IMR-90 (cell line): ENCODE results near the gene IRF4.

ENCODE experiments used
- BHLHE40 ChIP-seq: fragments of 150-350 bp; IDR thresholded peaks from 2 replicates; pipeline ENCODE4 v1.6.1; 2016; ENCODE audit warnings: mild to moderate bottlenecking, low read depth, low read length
- CEBPB ChIP-seq: IDR thresholded peaks from 2 replicates; pipeline ENCODE4 v1.6.1; 2012; ENCODE audit warnings: low read depth, low read length, improper control_type of control experiment
- CTCF ChIP-seq: conservative IDR thresholded peaks from 2 replicates; pipeline ENCODE4 v1.5.1; 2012; ENCODE audit warnings: mild to moderate bottlenecking, low read depth, low read length, improper control_type of control experiment
- ELK1 ChIP-seq: fragments of 150-350 bp; IDR thresholded peaks from 2 replicates; pipeline ENCODE4 v1.6.1; 2016; ENCODE audit warnings: low read depth, mild to moderate bottlenecking, low read length, moderate library complexity, borderline replicate concordance
- FOS ChIP-seq: fragments of 150-350 bp; IDR thresholded peaks from 2 replicates; pipeline ENCODE4 v1.6.1; 2016; ENCODE audit warnings: low read depth, low read length
- POLR2A ChIP-seq: IDR thresholded peaks from 2 replicates; pipeline ENCODE4 v1.6.1; 2012; ENCODE audit warnings: mild to moderate bottlenecking, low read depth, low read length
- RFX5 ChIP-seq: IDR thresholded peaks from 2 replicates; pipeline ENCODE4 v1.8.0; 2012; ENCODE audit warnings: low read depth, mild to moderate bottlenecking, low read length, moderate library complexity
- SMC3 ChIP-seq: fragments of 150-350 bp; IDR thresholded peaks from 2 replicates; pipeline ENCODE4 v1.6.1; 2016; ENCODE audit warnings: low read depth, mild to moderate bottlenecking, antibody characterized with exemption, low read length, moderate library complexity
- USF2 ChIP-seq: fragments of 150-350 bp; IDR thresholded peaks from 2 replicates; pipeline ENCODE4 v1.6.1; 2017; ENCODE audit warnings: mild to moderate bottlenecking, antibody characterized with exemption, low read length, low read depth

GRCh38 chr6:362231-362923, 29.2 kb upstream of the IRF4 start:
- TF ChIP-seq RFX5 = no peak
- TF ChIP-seq CTCF = no peak
- TF ChIP-seq SMC3 = no peak
- no peak for TF ChIP-seq ELK1
- TF ChIP-seq USF2 = no peak
- no peak for TF ChIP-seq POLR2A
- TF ChIP-seq FOS = no peak
- TF ChIP-seq CEBPB = no peak
- no peak for TF ChIP-seq BHLHE40
